Mammary epithelial cell (primary cell): ENCODE results near the gene SFMBT2.

Experiments used
- EZH2 ChIP-seq: IDR thresholded peaks from 2 replicates; pipeline ENCODE4 v1.6.1; 2012; ENCODE audit warnings: low read length, inconsistent platforms, borderline replicate concordance
- TF ChIP-seq, protein P1 (sequence below), 2 donors: IDR thresholded peaks in 1 of 2; conservative IDR thresholded peaks in 1 of 2; 2 replicates each; pipeline ENCODE4 v1.5.1; 2011 to 2012; ENCODE audit warnings: inconsistent platforms in 2 of 2, low read length in 2 of 2, mild to moderate bottlenecking in 2 of 2, control low read depth in 1 of 2, low read depth in 1 of 2; ENCODE audit not compliant: insufficient read depth in 1 of 2; ENCODE audit errors: extremely low read depth in 1 of 2

GRCh38 chr10:7205656-7206055 is 205.2 kb downstream of the SFMBT2 start:
- TF ChIP-seq, protein P1, sequence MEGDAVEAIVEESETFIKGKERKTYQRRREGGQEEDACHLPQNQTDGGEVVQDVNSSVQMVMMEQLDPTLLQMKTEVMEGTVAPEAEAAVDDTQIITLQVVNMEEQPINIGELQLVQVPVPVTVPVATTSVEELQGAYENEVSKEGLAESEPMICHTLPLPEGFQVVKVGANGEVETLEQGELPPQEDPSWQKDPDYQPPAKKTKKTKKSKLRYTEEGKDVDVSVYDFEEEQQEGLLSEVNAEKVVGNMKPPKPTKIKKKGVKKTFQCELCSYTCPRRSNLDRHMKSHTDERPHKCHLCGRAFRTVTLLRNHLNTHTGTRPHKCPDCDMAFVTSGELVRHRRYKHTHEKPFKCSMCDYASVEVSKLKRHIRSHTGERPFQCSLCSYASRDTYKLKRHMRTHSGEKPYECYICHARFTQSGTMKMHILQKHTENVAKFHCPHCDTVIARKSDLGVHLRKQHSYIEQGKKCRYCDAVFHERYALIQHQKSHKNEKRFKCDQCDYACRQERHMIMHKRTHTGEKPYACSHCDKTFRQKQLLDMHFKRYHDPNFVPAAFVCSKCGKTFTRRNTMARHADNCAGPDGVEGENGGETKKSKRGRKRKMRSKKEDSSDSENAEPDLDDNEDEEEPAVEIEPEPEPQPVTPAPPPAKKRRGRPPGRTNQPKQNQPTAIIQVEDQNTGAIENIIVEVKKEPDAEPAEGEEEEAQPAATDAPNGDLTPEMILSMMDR (conservative IDR thresholded peaks at IDR 0.05 in 1 of 2, IDR thresholded peaks at IDR 0.05 in 1 of 2; ENCODE audit: extremely low read depth in 1 of 2, insufficient read depth in 1 of 2, low read depth in 1 of 2, low read length in 2 of 2): no peak
- no peak for TF ChIP-seq EZH2
